Airway epithelial cell (primary cell): ENCODE data around the gene ZNF600. TPM values are rescaled to one million over a fixed set of nuclear protein-coding genes. Genes with fewer than 3 reads are reported as not detected.

Experiments
- total RNA-seq: library from RNA; depleted of rRNA; stranded (reverse); fragments of >200 nt; gene quantifications from 2 replicates; pipeline ENCODE4 v1.2.3, GENCODE V29; 2015

Gene ZNF600
- 3.0 and 5.8 TPM in 2 replicates for total RNA-seq

GRCh38 chr19:52786464-52787354 is at the start of gene ZNF600:
TSS of gene ZNF600 (minus strand) at chr19:52786791. CDS start at chr19:52778888, 7,903 bp downstream.

GRCh38 chr19:52821204-52821960 is 34.8 kb upstream of the ZNF600 start, which contains the start of gene ZNF28:
TSS of gene ZNF28 (minus strand) at chr19:52821633. CDS start at chr19:52817958, 3,675 bp downstream.

GRCh38 chr19:52734893-52735661 is 51.5 kb downstream of the ZNF600 start, which contains the start of gene ZNF611:
TSS of gene ZNF611 (minus strand) at chr19:52735044. CDS start at chr19:52715894, 19,150 bp downstream.

Other genes with a start within 250 kb of the ZNF600 start
- 2.9 and 6.3 TPM in 2 replicates for gene ZNF701, start 216.5 kb downstream of the ZNF600 start, total RNA-seq
- 13.3 and 19.0 TPM in 2 replicates for gene ZNF83, start 148.4 kb downstream of the ZNF600 start, total RNA-seq
- 1.0 and 4.0 TPM in 2 replicates for gene ZNF611, start 51.7 kb downstream of the ZNF600 start, total RNA-seq
- 10.2 and 13.0 TPM in 2 replicates for gene ZNF28, start 34.8 kb upstream of the ZNF600 start, total RNA-seq
- gene ZNF468, start 70.8 kb upstream of the ZNF600 start, total RNA-seq = 7.3 and 9.8 TPM in 2 replicates
- gene ZNF320, start 110.8 kb upstream of the ZNF600 start, total RNA-seq = 1.6 and 1.8 TPM in 2 replicates
- 2.4 and 4.1 TPM in 2 replicates for gene ZNF888, start 136.6 kb upstream of the ZNF600 start, total RNA-seq
- 2.3 and 5.4 TPM in 2 replicates for gene ZNF816, start 176.1 kb upstream of the ZNF600 start, total RNA-seq
- not detected in 2 replicates for gene ERVV-1, start 227.1 kb upstream of the ZNF600 start, total RNA-seq